Measurements from ENCODE around the gene HS6ST2. TPM values are rescaled to one million over a fixed set of nuclear protein-coding genes. Genes with fewer than 3 reads are reported as not detected.

HS6ST2 gene
- total and polyA plus RNA-seq, 9 of the 15 experiments (the other 6 are each of a cell fraction or from before 2014, with no cell fraction given), result not detected

DNA sequence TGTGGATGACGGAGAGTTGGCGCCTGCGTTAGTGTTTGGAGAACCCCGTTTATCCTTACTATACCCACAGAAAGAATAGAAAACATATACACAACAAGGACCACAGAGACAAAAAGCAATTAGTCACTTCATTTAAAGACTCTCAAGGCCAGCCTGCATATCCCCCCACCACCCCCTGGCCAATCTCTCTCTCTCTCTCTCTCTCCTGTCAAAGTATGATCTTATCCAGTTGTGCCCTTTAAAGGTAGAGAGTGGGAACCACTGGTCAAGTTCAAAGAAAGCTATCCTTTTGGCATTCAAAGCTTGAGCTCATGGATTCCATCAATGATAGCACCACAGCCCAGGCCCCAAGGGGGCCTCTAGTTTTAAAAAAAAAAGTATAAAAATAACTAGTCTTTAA lies 289.3 kb downstream of the HS6ST2 start:
- 0% methylated on average over 4 of the region's 4 CpGs for WGBS (ENCODE audit: insufficient coverage, low coverage, missing lambda C conversion rate)
- no peaks in the 10 kb centered on the region for H3K27me3 ChIP-seq (ENCODE audit: control insufficient read depth in 2 of 2, insufficient read depth in 2 of 2, low read length in 2 of 2)

DNA sequence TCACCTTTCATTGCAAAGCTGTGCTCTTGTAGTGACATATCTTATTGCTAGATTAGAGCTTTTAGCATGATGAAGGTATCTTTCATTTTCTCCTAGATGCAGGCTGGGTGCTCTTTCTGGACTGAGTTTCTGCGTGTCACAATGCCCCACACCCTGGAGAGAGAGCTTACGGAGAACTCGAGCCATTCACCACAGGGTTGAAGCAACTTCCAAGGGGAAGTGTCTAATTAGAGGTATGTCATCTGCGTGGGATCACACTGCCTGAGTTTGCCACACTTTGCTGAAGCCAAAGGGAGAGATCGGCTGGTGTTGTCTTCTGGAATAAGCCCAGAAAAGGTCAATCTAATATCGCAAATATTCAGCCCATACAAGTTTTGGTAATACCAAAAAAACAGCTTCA lies 290.3 kb downstream of the HS6ST2 start:
- Histone ChIP-seq H3K36me3 (ENCODE audit: control insufficient read depth, insufficient read depth, low read length) (no peaks in the 10 kb centered on the region), H3K9me3 (replicated peaks; ENCODE audit: control insufficient read depth, insufficient read depth, low read depth, low read length) (no peaks in the 10 kb centered on the region), H3K79me2 (ENCODE audit: control insufficient read depth, insufficient read depth, low read length) (no peaks in the 10 kb centered on the region), H3K4me2 (ENCODE audit: insufficient read depth, low read length) (no peak overlapping the region), H2AFZ (ENCODE audit: low read depth, low read length) (no peak overlapping the region), H3K4me1 (replicated peaks in 1 of 2; ENCODE audit: control insufficient read depth in 2 of 2, insufficient read depth in 2 of 2, low read length in 2 of 2) (no peaks in the 10 kb centered on the region), H3K27ac (ENCODE audit: extremely low read depth, low read depth, low read length) (no peak overlapping the region), H4K20me1 (replicated peaks; ENCODE audit: control insufficient read depth, insufficient read depth, low read length) (no peaks in the 10 kb centered on the region), H3K9ac (ENCODE audit: insufficient read depth in 1 of 2, low read depth in 2 of 2, low read length in 2 of 2) (no peak overlapping the region), H3K4me3 (no peak overlapping the region), H3K9me1 (ENCODE audit: control insufficient read depth, insufficient read depth, low read length) (no peaks in the 10 kb centered on the region), H3K27me3 (ENCODE audit: control insufficient read depth in 2 of 2, insufficient read depth in 2 of 2, low read length in 2 of 2) (no peaks in the 10 kb centered on the region)
- intact Hi-C loops (cut with micrococcal nuclease), result no loop called here
- TF ChIP-seq ZNF121 (CRISPR knock-in tag; conservative IDR thresholded peaks at IDR 0.05) (no peak), HMG20A (CRISPR knock-in tag; conservative IDR thresholded peaks at IDR 0.05) (no peak), POLR2AphosphoS2 (IDR thresholded peaks at IDR 0.05; ENCODE audit: low read length) (no peak)
- POLR2A ChIA-PET, result no interaction called here
- no TSS peak for BruUV-seq (replicated peaks)
- DNase-seq (ENCODE audit: extremely low read depth in 1 of 4, low spot score in 3 of 4) (no peak), FAIRE-seq (no peak), ATAC-seq (no peak)
- 0% methylated on average over 5 of the region's 6 CpGs for WGBS (ENCODE audit: insufficient coverage, low coverage, missing lambda C conversion rate)
- CTCF ChIA-PET (ENCODE audit: low intra/inter-chr PET ratio), result no interaction called here
- in situ Hi-C loops (cut with MboI), result no loop called here

More for the DNA sequence above, 289.3 kb downstream of the HS6ST2 start:
- ChIA-PET CTCF (ENCODE audit: low intra/inter-chr PET ratio) (no interaction called here), POLR2A (no interaction called here)
- intact Hi-C loops (cut with micrococcal nuclease), result no loop called here
- H3K27ac ChIP-seq (ENCODE audit: extremely low read depth, low read depth, low read length), result no peak overlapping the region
- DNase-seq (ENCODE audit: extremely low read depth in 1 of 4, low spot score in 3 of 4), result no peak
- H4K20me1 ChIP-seq (replicated peaks; ENCODE audit: control insufficient read depth, insufficient read depth, low read length), result no peaks in the 10 kb centered on the region
- no peaks in the 10 kb centered on the region for H3K79me2 ChIP-seq (ENCODE audit: control insufficient read depth, insufficient read depth, low read length)
- no peaks in the 10 kb centered on the region for H3K36me3 ChIP-seq (ENCODE audit: control insufficient read depth, insufficient read depth, low read length)
- H3K9ac ChIP-seq (ENCODE audit: insufficient read depth in 1 of 2, low read depth in 2 of 2, low read length in 2 of 2), result no peak overlapping the region
- in situ Hi-C loops (cut with MboI), result no loop called here
- H3K4me1 ChIP-seq (replicated peaks in 1 of 2; ENCODE audit: control insufficient read depth in 2 of 2, insufficient read depth in 2 of 2, low read length in 2 of 2), result no peaks in the 10 kb centered on the region
- TF ChIP-seq SREBF1 (IDR thresholded peaks at IDR 0.05; ENCODE audit: borderline replicate concordance, low read depth, low read length), result no peak
- no peak for TF ChIP-seq PCBP2 (IDR thresholded peaks at IDR 0.05; ENCODE audit: low read depth, low read length, poor library complexity, severe bottlenecking)
- no peak for TF ChIP-seq BDP1 (IDR thresholded peaks at IDR 0.05; ENCODE audit: insufficient read depth, insufficient read length)
- TF ChIP-seq HDAC2 (IDR thresholded peaks at IDR 0.05), result no peak
- TF ChIP-seq KLF1 (tag; IDR thresholded peaks at IDR 0.05), result no peak
- ATAC-seq, result no peak
- no peaks in the 10 kb centered on the region for H3K9me1 ChIP-seq (ENCODE audit: control insufficient read depth, insufficient read depth, low read length)
- FAIRE-seq, result no peak
- H3K4me3 ChIP-seq, result no peak overlapping the region
- BruUV-seq (replicated peaks), result no TSS peak
- H2AFZ ChIP-seq (ENCODE audit: low read depth, low read length), result no peak overlapping the region
- H3K9me3 ChIP-seq (replicated peaks; ENCODE audit: control insufficient read depth, insufficient read depth, low read depth, low read length), result no peaks in the 10 kb centered on the region
- no peak overlapping the region for H3K4me2 ChIP-seq (ENCODE audit: insufficient read depth, low read length)

All from K562 (cell line).